Activated naive CD4-positive, alpha-beta T cell treated with anti-CD3 and anti-CD28 coated beads for 36 hours (primary cell): ENCODE data around the gene FEZF1. TPM values are rescaled to one million over a fixed set of nuclear protein-coding genes. Genes with fewer than 3 reads are reported as not detected.
"Not testable (repeated sequence)": the region's sequence is repeated elsewhere in the genome, so short reads cannot be mapped to it uniquely, and the experiment has no call there.

ENCODE experiments used
- CTCF ChIA-PET: fragments of 350-600 bp; sonication (Branson Sonifier 250); formaldehyde crosslinking; loops from one replicate; lab custom pipeline; 2021; ENCODE audit warnings: antibody characterized with exemption; lab: Charles Lee
- DNase-seq: peaks from one replicate; pipeline ENCODE4 v3.0.0-alpha.2; 2020
- H3K27ac Mint-ChIP-seq: one replicate; pipeline ENCODE4 v1.8.0; 2021; ENCODE audit warnings: mild to moderate bottlenecking, mixed read lengths
- H3K27me3 Mint-ChIP-seq: one replicate; pipeline ENCODE4 v1.8.0; 2021; ENCODE audit warnings: low read depth, mixed read lengths
- H3K36me3 Mint-ChIP-seq: one replicate; pipeline ENCODE4 v1.8.0; 2021; ENCODE audit warnings: low read depth, mixed read lengths
- H3K4me1 Mint-ChIP-seq: one replicate; pipeline ENCODE4 v1.8.0; 2021; ENCODE audit warnings: low read depth, mixed read lengths
- H3K4me3 Mint-ChIP-seq: one replicate; pipeline ENCODE4 v1.8.0; 2021; ENCODE audit warnings: mild to moderate bottlenecking, moderate library complexity, mixed read lengths
- H3K9me3 Mint-ChIP-seq: one replicate; pipeline ENCODE4 v1.8.0; 2021; ENCODE audit warnings: mixed read lengths
- intact Hi-C: fragments of 100-400 bp; cut with micrococcal nuclease; formaldehyde crosslinking; loops from one replicate; pipeline ENCODE4 v1.15.1; 2023
- total RNA-seq, 2 experiments: library from RNA; stranded (reverse); gene quantifications; one replicate each; pipeline ENCODE4 v1.2.3, GENCODE V29; 2021

The FEZF1 gene
- total RNA-seq, 2 experiments from 2014 or later: not detected

GRCh38 chr7:122289426-122289825 lies 15.1 kb downstream of the FEZF1 start:
- H3K27me3 Mint-ChIP-seq: no peaks in the 10 kb centered on the region
- no peaks in the 10 kb centered on the region for H3K36me3 Mint-ChIP-seq
- CTCF ChIA-PET: interaction anchor here (0.6 kb wide), 1 partner anchor 290 kb away, joined by 5 read pairs; no protein-coding TSS in a partner anchor
- no peaks in the 10 kb centered on the region for H3K4me1 Mint-ChIP-seq
- peaks cover 3% of the 10 kb centered on the region for H3K9me3 Mint-ChIP-seq
- no peak overlapping the region for H3K4me3 Mint-ChIP-seq
- no peak overlapping the region for H3K27ac Mint-ChIP-seq
- no peak for DNase-seq
- intact Hi-C loops: no loop called here

- H3K27ac Mint-ChIP-seq, intact Hi-C loops, H3K4me1 Mint-ChIP-seq: not testable (repeated sequence)
Measured at GRCh38 chr7:122284608-122285007, 19.9 kb downstream of the FEZF1 start.

GRCh38 chr7:122273117-122273516 lies 31.4 kb downstream of the FEZF1 start:
- no peaks in the 10 kb centered on the region for H3K36me3 Mint-ChIP-seq

More at GRCh38 chr7:122284608-122285007, 19.9 kb downstream of the FEZF1 start:
- H3K27me3 Mint-ChIP-seq, H3K36me3 Mint-ChIP-seq, H3K9me3 Mint-ChIP-seq, CTCF ChIA-PET, H3K4me3 Mint-ChIP-seq, DNase-seq: not testable (repeated sequence)

GRCh38 chr7:122269241-122269640 lies 35.3 kb downstream of the FEZF1 start:
- CTCF ChIA-PET: no interaction called here
- no peak overlapping the region for H3K4me3 Mint-ChIP-seq
- no peak for DNase-seq
- no peaks in the 10 kb centered on the region for H3K4me1 Mint-ChIP-seq
- intact Hi-C loops: no loop called here
- H3K27me3 Mint-ChIP-seq: no peaks in the 10 kb centered on the region
- H3K27ac Mint-ChIP-seq: no peak overlapping the region
- no peaks in the 10 kb centered on the region for H3K36me3 Mint-ChIP-seq
- peaks cover 2% of the 10 kb centered on the region for H3K9me3 Mint-ChIP-seq

More at GRCh38 chr7:122273117-122273516, 31.4 kb downstream of the FEZF1 start:
- Mint-ChIP-seq H3K4me1 (no peaks in the 10 kb centered on the region), H3K4me3 (no peak overlapping the region), H3K9me3 (peaks cover 4% of the 10 kb centered on the region), H3K27me3 (no peaks in the 10 kb centered on the region), H3K27ac (no peak overlapping the region)
- intact Hi-C loops: no loop called here
- DNase-seq: no peak
- CTCF ChIA-PET: no interaction called here

- no peak for DNase-seq
- Mint-ChIP-seq H3K4me1 (no peaks in the 10 kb centered on the region), H3K36me3 (no peaks in the 10 kb centered on the region), H3K4me3 (no peak overlapping the region), H3K9me3 (peaks cover 2% of the 10 kb centered on the region), H3K27me3 (no peaks in the 10 kb centered on the region), H3K27ac (no peak overlapping the region)
- CTCF ChIA-PET: no interaction called here
- intact Hi-C loops: no loop called here
Measured at GRCh38 chr7:122268101-122268500, 36.4 kb downstream of the FEZF1 start.

GRCh38 chr7:122262246-122262645 lies 42.3 kb downstream of the FEZF1 start:
- H3K4me1 Mint-ChIP-seq: no peaks in the 10 kb centered on the region
- no peak for DNase-seq
- H3K27ac Mint-ChIP-seq: no peak overlapping the region
- peaks cover 2% of the 10 kb centered on the region for H3K27me3 Mint-ChIP-seq
- no peaks in the 10 kb centered on the region for H3K36me3 Mint-ChIP-seq
- H3K9me3 Mint-ChIP-seq: peaks cover 2% of the 10 kb centered on the region
- intact Hi-C loops: no loop called here
- no peak overlapping the region for H3K4me3 Mint-ChIP-seq
- CTCF ChIA-PET: no interaction called here

- Mint-ChIP-seq H3K36me3 (no peaks in the 10 kb centered on the region), H3K27me3 (peaks cover 2% of the 10 kb centered on the region), H3K9me3 (peaks cover 2% of the 10 kb centered on the region), H3K4me3 (no peak overlapping the region), H3K27ac (no peak overlapping the region), H3K4me1 (no peaks in the 10 kb centered on the region)
- DNase-seq: no peak
- CTCF ChIA-PET: no interaction called here
- intact Hi-C loops: no loop called here
Measured at GRCh38 chr7:122261442-122261841, 43.1 kb downstream of the FEZF1 start.

GRCh38 chr7:122261016-122261415 lies 43.5 kb downstream of the FEZF1 start:
- H3K27me3 Mint-ChIP-seq: peaks cover 2% of the 10 kb centered on the region
- no peak overlapping the region for H3K27ac Mint-ChIP-seq
- no peaks in the 10 kb centered on the region for H3K4me1 Mint-ChIP-seq
- CTCF ChIA-PET: no interaction called here
- H3K36me3 Mint-ChIP-seq: no peaks in the 10 kb centered on the region
- peaks cover 2% of the 10 kb centered on the region for H3K9me3 Mint-ChIP-seq
- no peak overlapping the region for H3K4me3 Mint-ChIP-seq
- no peak for DNase-seq
- intact Hi-C loops: no loop called here

- H3K4me1 Mint-ChIP-seq: no peaks in the 10 kb centered on the region
- no peak overlapping the region for H3K4me3 Mint-ChIP-seq
- H3K27me3 Mint-ChIP-seq: peaks cover 2% of the 10 kb centered on the region
- intact Hi-C loops: no loop called here
- H3K27ac Mint-ChIP-seq: no peak overlapping the region
- no peaks in the 10 kb centered on the region for H3K36me3 Mint-ChIP-seq
- CTCF ChIA-PET: interaction anchor here (0.6 kb wide), 1 partner anchor 167 kb away, joined by 3 read pairs; no protein-coding TSS in a partner anchor
- DNase-seq: no peak
- no peaks in the 10 kb centered on the region for H3K9me3 Mint-ChIP-seq
Measured at GRCh38 chr7:122260336-122260735, 44.2 kb downstream of the FEZF1 start.

- CTCF ChIA-PET: no interaction called here
- no peaks in the 10 kb centered on the region for H3K36me3 Mint-ChIP-seq
- intact Hi-C loops: no loop called here
- H3K27me3 Mint-ChIP-seq: peaks cover 2% of the 10 kb centered on the region
- no peak overlapping the region for H3K27ac Mint-ChIP-seq
- H3K9me3 Mint-ChIP-seq: no peaks in the 10 kb centered on the region
- H3K4me1 Mint-ChIP-seq: no peaks in the 10 kb centered on the region
- H3K4me3 Mint-ChIP-seq: no peak overlapping the region
- no peak for DNase-seq
Measured at GRCh38 chr7:122258971-122259370, 45.6 kb downstream of the FEZF1 start.

GRCh38 chr7:122257056-122257455 lies 47.5 kb downstream of the FEZF1 start:
- Mint-ChIP-seq H3K27ac (no peak overlapping the region), H3K4me1 (no peaks in the 10 kb centered on the region), H3K9me3 (no peaks in the 10 kb centered on the region), H3K4me3 (no peak overlapping the region), H3K36me3 (no peaks in the 10 kb centered on the region), H3K27me3 (peaks cover 2% of the 10 kb centered on the region)
- DNase-seq: no peak
- CTCF ChIA-PET: no interaction called here
- intact Hi-C loops: no loop called here

GRCh38 chr7:122256046-122256445 lies 48.5 kb downstream of the FEZF1 start:
- intact Hi-C loops: no loop called here
- CTCF ChIA-PET: no interaction called here
- Mint-ChIP-seq H3K4me1 (no peaks in the 10 kb centered on the region), H3K27ac (no peak overlapping the region), H3K4me3 (no peak overlapping the region), H3K27me3 (no peaks in the 10 kb centered on the region), H3K9me3 (no peaks in the 10 kb centered on the region), H3K36me3 (no peaks in the 10 kb centered on the region)
- DNase-seq: no peak

- CTCF ChIA-PET: no interaction called here
- no peaks in the 10 kb centered on the region for H3K9me3 Mint-ChIP-seq
- DNase-seq: no peak
- H3K4me3 Mint-ChIP-seq: no peak overlapping the region
- no peaks in the 10 kb centered on the region for H3K36me3 Mint-ChIP-seq
- intact Hi-C loops: no loop called here
- H3K4me1 Mint-ChIP-seq: no peaks in the 10 kb centered on the region
- H3K27ac Mint-ChIP-seq: no peak overlapping the region
- peaks cover 3% of the 10 kb centered on the region for H3K27me3 Mint-ChIP-seq
Measured at GRCh38 chr7:122255454-122255853, 49.1 kb downstream of the FEZF1 start.
